HepG2 (cell line): Measurements from ENCODE around the gene PLCL1. TPM values are rescaled to one million over a fixed set of nuclear protein-coding genes. Genes with fewer than 3 reads are reported as not detected.
A peak's percentile ranks its signal among the peaks of the same experiment; 100 is the strongest.

Experiments used
- ATAC-seq: fragments of 200-7000 bp; cut with Tn5 transposase; 3 replicates; pipeline ENCODE4 v1.9.1; 2020; ENCODE audit warnings: mild to moderate bottlenecking, moderate library complexity
- BruUV-seq: library from RNA; stranded (reverse); fragments of 400-500 nt; replicated peaks from 2 replicates; lab custom pipeline; 2021; lab: Mats Ljungman, UMichigan
- CTCF ChIA-PET: fragments of 300-600 bp; formaldehyde crosslinking; extraction: SDS; loops from one replicate; lab custom pipeline; 2021; ENCODE audit warnings: low total read pairs, inconsistent platforms, low intra/inter-chr PET ratio; lab: Yijun Ruan, JAX
- POLR2A ChIA-PET: fragments of 350-600 bp; sonication (Branson Sonifier 250); formaldehyde crosslinking; loops from one replicate; lab custom pipeline; 2020; ENCODE audit warnings: antibody characterized with exemption, inconsistent platforms; lab: Yijun Ruan, JAX
- DNase-seq: peaks from one replicate; pipeline ENCODE4 v3.0.0-alpha.2; 2015; ENCODE audit warnings: low spot score
- FAIRE-seq: peaks from 3 replicates; lab custom pipeline; 2011; peaks lifted over from hg19 to GRCh38; lab: Jason Lieb, UNC
- H2AFZ ChIP-seq: one replicate; pipeline ENCODE4 v1.6.1; 2011; ENCODE audit warnings: low read length, inconsistent platforms
- H3K27ac ChIP-seq: fragments of 300-600 bp; 3 replicates; pipeline ENCODE4 v1.8.0; 2011; ENCODE audit warnings: mixed run types, mild to moderate bottlenecking, mixed read lengths, low read length, inconsistent platforms; ENCODE audit not compliant: insufficient read depth; ENCODE audit errors: extremely low read length
- H3K27me3 ChIP-seq, 2 experiments: fragments of 200-600 bp in 1 of 2; 2 replicates in 1 of 2; 3 replicates in 1 of 2; pipeline versions ENCODE4 v1.6.0 to v1.8.0; 2011; ENCODE audit warnings: low read length in 2 of 2, mild to moderate bottlenecking in 2 of 2, moderate library complexity in 2 of 2, inconsistent platforms in 1 of 2; ENCODE audit not compliant: insufficient read depth in 2 of 2, control insufficient read depth in 1 of 2
- H3K36me3 ChIP-seq, 2 experiments: fragments of 200-600 bp in 1 of 2; replicated peaks in 1 of 2; 2 replicates in 1 of 2; 3 replicates in 1 of 2; pipeline versions ENCODE4 v1.5.1 to v1.8.0; 2011; ENCODE audit warnings: low read length in 2 of 2, inconsistent platforms in 1 of 2; ENCODE audit not compliant: insufficient read depth in 2 of 2, control insufficient read depth in 1 of 2
- H3K4me1 ChIP-seq: 2 replicates; pipeline ENCODE4 v1.5.1; 2012; ENCODE audit warnings: low read length, inconsistent platforms; ENCODE audit not compliant: insufficient read depth
- H3K4me2 ChIP-seq: 2 replicates; pipeline ENCODE4 v1.6.0; 2011; ENCODE audit warnings: low read depth, low read length, inconsistent platforms
- H3K4me3 ChIP-seq, 3 experiments: fragments of 200-600 bp in 1 of 3; sonication (generic), shearing (Covaris generic) in 1 of 3; replicated peaks in 1 of 3; 2 replicates each; pipeline ENCODE4 v1.5.1; 2011 to 2016; ENCODE audit warnings: low read length in 3 of 3, inconsistent platforms in 2 of 3, low read depth in 2 of 3, mild to moderate bottlenecking in 2 of 3, control low read depth in 1 of 3, mixed read lengths in 1 of 3; ENCODE audit not compliant: insufficient read depth in 1 of 3
- H3K79me2 ChIP-seq: one replicate; pipeline ENCODE4 v1.6.1; 2011; ENCODE audit warnings: low read length, inconsistent platforms; ENCODE audit not compliant: insufficient read depth
- H3K9ac ChIP-seq: 2 replicates; pipeline ENCODE4 v1.6.0; 2011; ENCODE audit warnings: mild to moderate bottlenecking, low read depth, low read length, inconsistent platforms; ENCODE audit not compliant: insufficient read depth
- H3K9me3 ChIP-seq: 2 replicates; pipeline ENCODE4 v1.5.1; 2012; ENCODE audit warnings: mild to moderate bottlenecking, low read length
- H4K20me1 ChIP-seq: 2 replicates; pipeline ENCODE4 v1.6.0; 2011; ENCODE audit warnings: inconsistent platforms, mild to moderate bottlenecking, low read length, moderate library complexity; ENCODE audit not compliant: insufficient read depth
- CEBPG ChIP-seq: IDR thresholded peaks from 2 replicates; pipeline ENCODE4 v1.6.1; 2016
- CREB1 ChIP-seq, 2 experiments: fragments of 450-650 bp in 1 of 2; IDR thresholded peaks; 2 replicates each; pipeline ENCODE4 v1.6.1; 2016 to 2017; ENCODE audit warnings: control low read depth in 1 of 2, mild to moderate bottlenecking in 1 of 2, missing compliant biosample characterization in 1 of 2, missing genetic modification characterization in 1 of 2
- HNF4A ChIP-seq: sonication (generic); formaldehyde crosslinking; IDR thresholded peaks from 2 replicates; pipeline ENCODE4 v1.4.0; 2020; ENCODE audit warnings: missing genetic modification reagents
- LCORL ChIP-seq, 2 experiments: fragments of 450-650 bp in 1 of 2; sonication (generic) in 1 of 2; formaldehyde crosslinking in 1 of 2; IDR thresholded peaks; 2 replicates each; pipeline versions ENCODE4 v1.5.0 to v1.6.1; 2017 to 2020; ENCODE audit warnings: antibody characterized with exemption in 1 of 2, missing genetic modification reagents in 1 of 2
- MAFG ChIP-seq: sonication (generic); formaldehyde crosslinking; IDR thresholded peaks from 2 replicates; pipeline ENCODE4 v1.5.1; 2020; ENCODE audit warnings: mild to moderate bottlenecking, missing genetic modification reagents
- MAFK ChIP-seq, 2 experiments: IDR thresholded peaks in 1 of 2; conservative IDR thresholded peaks in 1 of 2; 2 replicates each; pipeline ENCODE4 v1.6.1; 2011; ENCODE audit warnings: improper control_type of control experiment in 2 of 2, low read length in 2 of 2
- NR2F6 ChIP-seq, 2 experiments: IDR thresholded peaks; 2 replicates each; pipeline ENCODE4 v1.6.1; 2016; ENCODE audit warnings: antibody characterized with exemption in 1 of 2, mild to moderate bottlenecking in 1 of 2
- NRL ChIP-seq: sonication (generic); formaldehyde crosslinking; IDR thresholded peaks from 2 replicates; pipeline ENCODE4 v1.5.0; 2020; ENCODE audit warnings: missing genetic modification reagents, mild to moderate bottlenecking, moderate library complexity, borderline replicate concordance
- PAX8 ChIP-seq: sonication (generic); formaldehyde crosslinking; IDR thresholded peaks from 2 replicates; pipeline ENCODE4 v1.8.0; 2022; ENCODE audit warnings: mild to moderate bottlenecking, missing genetic modification reagents, borderline replicate concordance
- SMC3 ChIP-seq: IDR thresholded peaks from 2 replicates; pipeline ENCODE4 v1.6.1; 2011; ENCODE audit warnings: low read length, improper control_type of control experiment
- ZBTB20 ChIP-seq: sonication (generic); formaldehyde crosslinking; IDR thresholded peaks from 2 replicates; pipeline ENCODE4 v1.8.1; 2023; ENCODE audit warnings: missing genetic modification reagents, low read depth, mild to moderate bottlenecking, borderline replicate concordance
- ZNF18 ChIP-seq: sonication (generic); formaldehyde crosslinking; IDR thresholded peaks from 2 replicates; pipeline ENCODE4 v1.8.0; 2022; ENCODE audit warnings: mild to moderate bottlenecking, missing genetic modification reagents; ENCODE audit not compliant: insufficient replicate concordance
- ZNF207 ChIP-seq: fragments of 450-650 bp; IDR thresholded peaks from 2 replicates; pipeline ENCODE4 v1.6.1; 2016; ENCODE audit warnings: antibody characterized with exemption, borderline replicate concordance
- ZNF256 ChIP-seq: sonication (generic); formaldehyde crosslinking; conservative IDR thresholded peaks from 2 replicates; pipeline ENCODE4 v1.4.0; 2020; ENCODE audit warnings: missing genetic modification reagents
- ZNF354B ChIP-seq: sonication (generic); formaldehyde crosslinking; IDR thresholded peaks from 2 replicates; pipeline ENCODE4 v1.8.0; 2022; ENCODE audit warnings: mild to moderate bottlenecking, missing genetic modification reagents
- ZNF468 ChIP-seq: sonication (generic); formaldehyde crosslinking; IDR thresholded peaks from 2 replicates; pipeline ENCODE4 v1.8.0; 2022; ENCODE audit warnings: mild to moderate bottlenecking, moderate library complexity, missing genetic modification reagents
- ZNF572 ChIP-seq: sonication (generic); formaldehyde crosslinking; IDR thresholded peaks from 2 replicates; pipeline ENCODE4 v1.5.1; 2020; ENCODE audit warnings: mild to moderate bottlenecking, missing genetic modification reagents
- ZNF7 ChIP-seq: IDR thresholded peaks from 2 replicates; pipeline ENCODE4 v1.6.1; 2016; ENCODE audit warnings: missing biosample characterization, missing genetic modification reagents
- WGBS: methylation state at CpG from one replicate; pipeline ENCODE4 v1.1.6; 2017; ENCODE audit warnings: low lambda C conversion rate; 5-methylcytosine and 5-hydroxymethylcytosine counted together
- in situ Hi-C: cut with HindIII; loops from 2 replicates; pipeline ENCODE4 v1.10.0; 2017; ENCODE audit warnings: low pct_unique_long_range_greater_than_20kb; ENCODE audit not compliant: extremely low pct_ligation_motif_present
- intact Hi-C: fragments of 100-400 bp; cut with micrococcal nuclease; formaldehyde crosslinking; loops from one replicate; pipeline ENCODE4 v1.10.0; 2022; ENCODE audit not compliant: unreplicated experiment
- polyA plus RNA-seq, 8 experiments: library from polyadenylated mRNA; depleted of rRNA in 3 of 8; stranded (reverse) in 7 of 8; unstranded in 1 of 8; fragments of >200 nt; fragmentation: Illumina TruSeq in 4 of 8; extraction: Trizol in 4 of 8; gene quantifications; 2 replicates each; pipeline versions ENCODE4 v1.2.1 to v1.2.3, GENCODE V29; 2011 to 2016; ENCODE audit warnings: low read depth in 4 of 8, missing spikeins in 1 of 8, mixed read lengths in 1 of 8; ENCODE audit not compliant: insufficient read depth in 1 of 8
- total RNA-seq, 5 experiments: library from RNA; depleted of rRNA; stranded (reverse); fragments of >200 nt; fragmentation: Illumina TruSeq; extraction: Trizol; gene quantifications; 2 replicates each; pipeline ENCODE4 v1.2.3, GENCODE V29; 2016; ENCODE audit warnings: low read depth in 1 of 5

Gene PLCL1
- total and polyA plus RNA-seq, 2 of the 13 experiments (the other 11 are each of a cell fraction or from before 2014, with no cell fraction given): not detected

DNA sequence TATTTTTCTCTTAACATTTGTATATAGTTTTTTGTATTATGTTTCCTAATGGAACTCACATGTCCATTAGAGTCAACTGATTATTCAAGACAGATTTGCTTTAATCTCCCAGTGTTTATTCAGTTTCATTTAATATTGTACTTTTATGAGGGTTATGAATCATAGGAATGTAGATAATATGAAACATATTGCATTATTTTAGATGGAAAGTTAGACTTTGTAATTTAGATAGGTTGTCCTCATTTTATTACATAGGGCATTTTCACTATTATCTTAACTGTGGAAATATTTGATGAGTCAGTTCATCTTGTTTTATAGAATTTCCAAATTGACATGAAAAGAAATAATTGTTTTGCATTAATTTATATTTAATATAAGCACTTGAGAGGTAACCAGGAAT lies 240.8 kb downstream of the PLCL1 start:
- Histone ChIP-seq H2AFZ (no peak overlapping the region), H3K4me2 (no peak overlapping the region), H3K4me1 (no peaks in the 10 kb centered on the region), H4K20me1 (no peaks in the 10 kb centered on the region), H3K9ac (no peak overlapping the region), H3K36me3 (no peaks in the 10 kb centered on the region), H3K27ac (no peak overlapping the region), H3K4me3 (no peak overlapping the region), H3K79me2 (no peaks in the 10 kb centered on the region), H3K9me3 (no peaks in the 10 kb centered on the region)
- CTCF ChIA-PET: no interaction called here
- no TSS peak for BruUV-seq
- intact Hi-C loops: no loop called here
- no peak for FAIRE-seq
- DNase-seq: no peak
- no peak for ATAC-seq
- no peak for TF ChIP-seq ZNF256 (CRISPR knock-in tag)
- peak in 1 of 2 experiments; percentile 51; a peak in 1 of 4 replicates for TF ChIP-seq MAFK (conservative IDR thresholded peaks at IDR 0.05 in 1 of 2, IDR thresholded peaks at IDR 0.05 in 1 of 2; ENCODE audit: low read length in 2 of 2)
- TF ChIP-seq, all 625 proteins: peak for 1
- H3K27me3 ChIP-seq: no peaks in the 10 kb centered on the region
- in situ Hi-C loops: no loop called here
- POLR2A ChIA-PET: no interaction called here

DNA sequence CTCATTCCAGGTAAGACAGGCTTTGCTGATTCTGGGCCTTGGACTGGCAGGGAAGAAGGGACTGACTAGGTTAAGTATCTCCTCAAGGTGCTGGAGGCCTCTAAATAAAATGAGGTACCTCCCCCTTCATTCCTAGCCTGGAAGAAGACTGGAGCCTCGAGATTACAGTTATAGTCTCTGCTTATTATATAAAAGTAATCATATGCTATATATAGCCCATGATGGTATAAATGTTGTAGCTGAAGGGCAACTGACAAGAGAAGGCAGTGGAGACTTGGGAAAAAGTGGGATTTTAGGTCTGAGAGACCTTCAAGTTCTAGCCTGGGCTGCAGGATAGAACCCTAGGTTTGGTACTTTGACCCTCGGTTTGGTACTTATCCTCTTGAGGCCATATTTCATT lies 248.3 kb downstream of the PLCL1 start:
- no peak for ATAC-seq
- Histone ChIP-seq H3K9ac (no peak overlapping the region), H3K9me3 (no peaks in the 10 kb centered on the region), H3K27ac (no peak overlapping the region), H3K79me2 (no peaks in the 10 kb centered on the region), H3K36me3 (no peaks in the 10 kb centered on the region), H3K4me2 (no peak overlapping the region), H3K27me3 (no peaks in the 10 kb centered on the region), H3K4me1 (no peaks in the 10 kb centered on the region), H4K20me1 (no peaks in the 10 kb centered on the region), H3K4me3 (no peak overlapping the region), H2AFZ (no peak overlapping the region)
- intact Hi-C loops (no loop called here), in situ Hi-C loops (loop anchor here (5.0 kb wide), 1 partner anchor 250 kb away; the partner anchor contains the start of gene PLCL1)
- no TSS peak for BruUV-seq
- no peak for FAIRE-seq
- POLR2A ChIA-PET: no interaction called here
- CTCF ChIA-PET: no interaction called here
- DNase-seq: no peak
- 0% methylated on average over 2 of the region's 2 CpGs for WGBS
- TF ChIP-seq ZNF207: no peak
- no peak for TF ChIP-seq ZNF468
- TF ChIP-seq NR2F6 (IDR thresholded peaks at IDR 0.05): no peak
- no peak for TF ChIP-seq NR2F6 (CRISPR knock-in tag; IDR thresholded peaks at IDR 0.05)
- TF ChIP-seq LCORL (IDR thresholded peaks at IDR 0.05): no peak
- no peak for TF ChIP-seq LCORL (CRISPR knock-in tag; IDR thresholded peaks at IDR 0.05)
- no peak for TF ChIP-seq NRL (CRISPR knock-in tag)
- TF ChIP-seq ZBTB20: no peak
- no peak for TF ChIP-seq SMC3
- no peak for TF ChIP-seq HNF4A
- no peak for TF ChIP-seq ZNF354B (CRISPR knock-in tag)
- TF ChIP-seq CREB1 (IDR thresholded peaks at IDR 0.05): no peak
- no peak for TF ChIP-seq CREB1 (CRISPR knock-in tag; IDR thresholded peaks at IDR 0.05)
- no peak for TF ChIP-seq ZNF18
- TF ChIP-seq ZNF572 (CRISPR knock-in tag): no peak
- no peak for TF ChIP-seq ZNF7 (CRISPR knock-in tag)
- no peak for TF ChIP-seq PAX8 (CRISPR knock-in tag)
- no peak for TF ChIP-seq CEBPG (CRISPR knock-in tag)
- no peak for TF ChIP-seq MAFG (CRISPR knock-in tag)
